HCT116 (cell line): ENCODE measurements around the gene KCMF1. TPM values are rescaled to one million over a fixed set of nuclear protein-coding genes. Genes with fewer than 3 reads are reported as not detected.

Experiments used
- ATAC-seq: fragments of 200-7000 bp; cut with Tn5 transposase; 2 replicates; pipeline ENCODE4 v1.9.1; 2020; ENCODE audit warnings: mild to moderate bottlenecking, moderate library complexity
- BruUV-seq: library from RNA; stranded (reverse); fragments of 400-500 nt; replicated peaks from 2 replicates; lab custom pipeline; 2021; lab: Mats Ljungman, UMichigan
- CTCF ChIA-PET: fragments of 300-600 bp; sonication (Branson Sonifier 250); formaldehyde crosslinking; loops from one replicate; lab custom pipeline; 2021; ENCODE audit warnings: antibody characterized with exemption; lab: Charles Lee
- POLR2A ChIA-PET: fragments of 300-600, 350-600 bp; sonication (Branson Sonifier 250); formaldehyde crosslinking; loops from one replicate; lab custom pipeline; 2021; ENCODE audit warnings: antibody characterized with exemption; lab: Charles Lee
- RAD21 ChIA-PET, 2 experiments: fragments of 300-600 bp; sonication (Branson Sonifier 250); formaldehyde crosslinking; loops; one replicate each; lab custom pipeline; 2023; ENCODE audit warnings: low total read pairs in 2 of 2; ENCODE audit not compliant: uncharacterized antibody in 2 of 2, unreplicated experiment in 2 of 2, low non-redundant PET in 1 of 2; lab: Charles Lee
- DNase-seq: peaks from one replicate; pipeline ENCODE4 v3.0.0-alpha.2; 2010; ENCODE audit warnings: low read depth, low spot score
- H2AFZ ChIP-seq: fragments of 200-600 bp; shearing (Covaris generic), sonication (generic); 2 replicates; pipeline ENCODE4 v1.6.1; 2017; ENCODE audit warnings: low read depth, mixed run types, mixed read lengths, antibody characterized with exemption, low read length; ENCODE audit not compliant: poor library complexity, severe bottlenecking
- H3K27ac ChIP-seq: 2 replicates; pipeline ENCODE4 v1.5.1; 2012; ENCODE audit warnings: low read depth, low read length
- H3K27me3 ChIP-seq: fragments of 200-600 bp; sonication (generic); 2 replicates; pipeline ENCODE4 v1.6.1; 2016; ENCODE audit warnings: mixed run types, low read length, mixed read lengths; ENCODE audit not compliant: insufficient read depth
- H3K36me3 ChIP-seq, 2 experiments: fragments of 200-500 bp in 1 of 2; fragments of 200-600 bp in 1 of 2; sonication (Bioruptor generic) in 1 of 2; sonication (generic) in 1 of 2; 2 replicates each; pipeline versions ENCODE4 v1.5.1 to v1.6.1; 2014 to 2016; ENCODE audit warnings: low read length in 2 of 2, inconsistent platforms in 1 of 2, mixed read lengths in 1 of 2, mixed run types in 1 of 2; ENCODE audit not compliant: insufficient read depth in 2 of 2, control insufficient read depth in 1 of 2
- H3K4me1 ChIP-seq, 2 experiments: fragments of 200-600 bp in 1 of 2; sonication (generic) in 1 of 2; 2 replicates each; pipeline versions ENCODE4 v1.5.1 to v1.6.1; 2012 to 2017; ENCODE audit warnings: low read length in 2 of 2, inconsistent platforms in 1 of 2, mild to moderate bottlenecking in 1 of 2, mixed read lengths in 1 of 2, mixed run types in 1 of 2, moderate library complexity in 1 of 2; ENCODE audit not compliant: insufficient read depth in 2 of 2, control insufficient read depth in 1 of 2
- H3K4me2 ChIP-seq: fragments of 200-600 bp; sonication (generic); 2 replicates; pipeline ENCODE4 v1.6.1; 2017; ENCODE audit warnings: mixed run types, low read length, mixed read lengths
- H3K4me3 ChIP-seq, 2 experiments: fragments of 200-600 bp in 1 of 2; sonication (generic) in 1 of 2; replicated peaks in 1 of 2; 2 replicates each; pipeline ENCODE4 v1.5.1; 2011 to 2016; ENCODE audit warnings: low read length in 2 of 2, control low read depth in 1 of 2, low read depth in 1 of 2, mild to moderate bottlenecking in 1 of 2, mixed read lengths in 1 of 2, mixed run types in 1 of 2
- H3K79me2 ChIP-seq: fragments of 200-600 bp; sonication (generic); 2 replicates; pipeline ENCODE4 v1.6.1; 2017; ENCODE audit warnings: mild to moderate bottlenecking, mixed run types, low read length, moderate library complexity, mixed read lengths; ENCODE audit not compliant: insufficient read depth
- H3K9ac ChIP-seq: fragments of 200-600 bp; sonication (generic); 2 replicates; pipeline ENCODE4 v1.6.1; 2016; ENCODE audit warnings: low read length, mixed read lengths
- H3K9me2 ChIP-seq: fragments of 200-600 bp; sonication (generic), shearing (Covaris generic); 2 replicates; pipeline ENCODE4 v1.6.1; 2017; ENCODE audit warnings: mixed run types, mild to moderate bottlenecking, moderate library complexity; ENCODE audit not compliant: insufficient read depth
- H3K9me3 ChIP-seq, 2 experiments: fragments of 200-500 bp in 1 of 2; fragments of 200-600 bp in 1 of 2; sonication (Bioruptor generic) in 1 of 2; sonication (generic) in 1 of 2; 2 replicates each; pipeline ENCODE4 v1.6.1; 2014 to 2017; ENCODE audit warnings: low read length in 2 of 2, mixed read lengths in 2 of 2, inconsistent platforms in 1 of 2, low read depth in 1 of 2, mild to moderate bottlenecking in 1 of 2, mixed run types in 1 of 2, moderate library complexity in 1 of 2; ENCODE audit not compliant: control insufficient read depth in 1 of 2, insufficient read depth in 1 of 2
- H4K20me1 ChIP-seq: fragments of 200-600 bp; sonication (generic), shearing (Covaris generic); 2 replicates; pipeline ENCODE4 v1.6.1; 2017; ENCODE audit warnings: mixed run types, mild to moderate bottlenecking, moderate library complexity; ENCODE audit not compliant: insufficient read depth
- CBX3 ChIP-seq: IDR thresholded peaks from 2 replicates; pipeline ENCODE4 v1.6.1; 2012; ENCODE audit warnings: low read depth
- CEBPB ChIP-seq: IDR thresholded peaks from 2 replicates; pipeline ENCODE4 v1.6.1; 2012; ENCODE audit warnings: low read depth
- CTCF ChIP-seq, 3 experiments: fragments of 200-600 bp in 1 of 3; sonication (generic) in 1 of 3; IDR thresholded peaks in 2 of 3; conservative IDR thresholded peaks in 1 of 3; 2 replicates each; pipeline ENCODE4 v1.5.1; 2012 to 2017; ENCODE audit warnings: low read depth in 2 of 3, low read length in 2 of 3, antibody characterized with exemption in 1 of 3, borderline replicate concordance in 1 of 3, control low read depth in 1 of 3, mild to moderate bottlenecking in 1 of 3, mixed read lengths in 1 of 3, mixed run types in 1 of 3, moderate library complexity in 1 of 3; ENCODE audit not compliant: insufficient read depth in 1 of 3
- EGR1 ChIP-seq: IDR thresholded peaks from 2 replicates; pipeline ENCODE4 v1.6.1; 2012; ENCODE audit warnings: low read depth
- ELF1 ChIP-seq: IDR thresholded peaks from 2 replicates; pipeline ENCODE4 v1.6.1; 2012; ENCODE audit warnings: low read depth, borderline replicate concordance
- EZH2 ChIP-seq: fragments of 200-600 bp; sonication (generic); IDR thresholded peaks from 2 replicates; pipeline ENCODE4 v1.6.1; 2017; ENCODE audit warnings: antibody characterized with exemption, mixed run types
- EZH2phosphoT487 ChIP-seq: fragments of 200-600 bp; IDR thresholded peaks from 2 replicates; pipeline ENCODE4 v1.6.1; 2018; ENCODE audit warnings: antibody characterized with exemption, borderline replicate concordance
- FOSL1 ChIP-seq: IDR thresholded peaks from 2 replicates; pipeline ENCODE4 v1.6.1; 2012; ENCODE audit warnings: low read depth
- SIN3A ChIP-seq: IDR thresholded peaks from 2 replicates; pipeline ENCODE4 v1.6.1; 2012; ENCODE audit warnings: low read depth
- SP1 ChIP-seq: IDR thresholded peaks from 2 replicates; pipeline ENCODE4 v1.6.1; 2012; ENCODE audit warnings: low read depth
- ZFX ChIP-seq: fragments of 450-650 bp; IDR thresholded peaks from 2 replicates; pipeline ENCODE4 v1.6.1; 2017
- intact Hi-C: fragments of 100-400 bp; cut with micrococcal nuclease; formaldehyde crosslinking; loops from 2 replicates; pipeline ENCODE4 v1.10.0; 2022
- total RNA-seq: library from RNA; stranded (reverse); gene quantifications from one replicate; pipeline ENCODE4 v1.2.1, GENCODE V29; 2021; ENCODE audit not compliant: unreplicated experiment
- TF ChIP-seq, protein P1 (sequence below): IDR thresholded peaks from 2 replicates; pipeline ENCODE4 v1.6.1; 2012
- TF ChIP-seq, protein P2 (sequence below): IDR thresholded peaks from 2 replicates; pipeline ENCODE4 v1.6.1; 2011; ENCODE audit warnings: mild to moderate bottlenecking, low read length, moderate library complexity; ENCODE audit not compliant: insufficient replicate concordance; ENCODE audit errors: extremely low read depth

KCMF1 gene
- total RNA-seq, 1 experiment from 2014 or later, result 119 TPM

DNA sequence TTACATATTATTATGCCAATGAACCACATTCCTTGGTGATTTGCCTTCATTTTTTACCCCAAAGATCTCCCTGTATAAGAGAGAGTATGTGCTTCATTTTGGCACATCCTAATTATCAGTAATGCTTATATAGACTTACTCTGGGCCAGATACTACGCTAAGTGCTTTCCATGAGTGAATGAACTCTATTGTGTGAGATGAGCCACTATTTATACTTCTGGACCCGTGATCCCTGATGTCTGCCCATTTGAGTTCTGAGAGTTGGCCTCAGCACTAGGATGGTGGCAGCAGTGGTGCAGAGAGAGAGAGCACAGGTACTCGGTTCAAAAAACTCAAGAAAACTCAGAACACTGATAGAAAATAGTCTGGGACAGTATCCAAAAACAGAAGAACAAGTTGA is 17.4 kb upstream of the KCMF1 start (continued):
- TF ChIP-seq, protein P1, sequence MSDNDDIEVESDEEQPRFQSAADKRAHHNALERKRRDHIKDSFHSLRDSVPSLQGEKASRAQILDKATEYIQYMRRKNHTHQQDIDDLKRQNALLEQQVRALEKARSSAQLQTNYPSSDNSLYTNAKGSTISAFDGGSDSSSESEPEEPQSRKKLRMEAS, result no peak
- TF ChIP-seq SP1 (no peak), FOSL1 (no peak), ZFX (no peak), EZH2 (no peak), CBX3 (no peak), CTCF (IDR thresholded peaks at IDR 0.05 in 2 of 3, conservative IDR thresholded peaks at IDR 0.05 in 1 of 3; ENCODE audit: borderline replicate concordance in 1 of 3, insufficient read depth in 1 of 3, low read depth in 2 of 3, low read length in 2 of 3) (no peak), EGR1 (no peak)
- TF ChIP-seq, protein P2, sequence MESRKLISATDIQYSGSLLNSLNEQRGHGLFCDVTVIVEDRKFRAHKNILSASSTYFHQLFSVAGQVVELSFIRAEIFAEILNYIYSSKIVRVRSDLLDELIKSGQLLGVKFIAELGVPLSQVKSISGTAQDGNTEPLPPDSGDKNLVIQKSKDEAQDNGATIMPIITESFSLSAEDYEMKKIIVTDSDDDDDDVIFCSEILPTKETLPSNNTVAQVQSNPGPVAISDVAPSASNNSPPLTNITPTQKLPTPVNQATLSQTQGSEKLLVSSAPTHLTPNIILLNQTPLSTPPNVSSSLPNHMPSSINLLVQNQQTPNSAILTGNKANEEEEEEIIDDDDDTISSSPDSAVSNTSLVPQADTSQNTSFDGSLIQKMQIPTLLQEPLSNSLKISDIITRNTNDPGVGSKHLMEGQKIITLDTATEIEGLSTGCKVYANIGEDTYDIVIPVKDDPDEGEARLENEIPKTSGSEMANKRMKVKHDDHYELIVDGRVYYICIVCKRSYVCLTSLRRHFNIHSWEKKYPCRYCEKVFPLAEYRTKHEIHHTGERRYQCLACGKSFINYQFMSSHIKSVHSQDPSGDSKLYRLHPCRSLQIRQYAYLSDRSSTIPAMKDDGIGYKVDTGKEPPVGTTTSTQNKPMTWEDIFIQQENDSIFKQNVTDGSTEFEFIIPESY, result no peak

- ChIA-PET RAD21 (no interaction called here), POLR2A (interaction anchor here (1.6 kb wide), 1 partner anchor 8 kb away, joined by 7 read pairs; no protein-coding TSS in a partner anchor), CTCF (interaction anchor here (1.5 kb wide), 1 partner anchor 28 kb away, joined by 5 read pairs; no protein-coding TSS in a partner anchor)
- Histone ChIP-seq H3K27me3 (no peaks in the 10 kb centered on the region), H3K9ac (no peak overlapping the region), H3K79me2 (no peaks in the 10 kb centered on the region), H3K9me3 (no peaks in the 10 kb centered on the region), H3K9me2 (no peaks in the 10 kb centered on the region), H2AFZ (no peak overlapping the region), H4K20me1 (no peaks in the 10 kb centered on the region), H3K4me1 (peaks cover 28 to 39% of the 10 kb centered on the region in 2 experiments), H3K4me2 (no peak overlapping the region), H3K27ac (no peak overlapping the region), H3K4me3 (no peak overlapping the region), H3K36me3 (no peaks in the 10 kb centered on the region)
- DNase-seq (no peak), ATAC-seq (no peak)
- BruUV-seq, result no TSS peak
- intact Hi-C loops, result no loop called here
- TF ChIP-seq CTCF (IDR thresholded peaks at IDR 0.05 in 2 of 3, conservative IDR thresholded peaks at IDR 0.05 in 1 of 3; ENCODE audit: borderline replicate concordance in 1 of 3, insufficient read depth in 1 of 3, low read depth in 2 of 3, low read length in 2 of 3), result no peak
- TF ChIP-seq, protein P2, result no peak
- TF ChIP-seq EZH2phosphoT487, result no peak
- TF ChIP-seq CEBPB, result no peak
- TF ChIP-seq ELF1, result no peak
- no peak for TF ChIP-seq SIN3A
Observed at GRCh38 chr2:84954329-84954728, 16.6 kb upstream of the KCMF1 start.
